ENCODE data around the gene TPM2. TPM values are rescaled to one million over a fixed set of nuclear protein-coding genes. Genes with fewer than 3 reads are reported as not detected.

The TPM2 gene
- polyA plus RNA-seq, 1 of the 3 experiments (the other 2 are of a cell fraction): 620 TPM

DNA sequence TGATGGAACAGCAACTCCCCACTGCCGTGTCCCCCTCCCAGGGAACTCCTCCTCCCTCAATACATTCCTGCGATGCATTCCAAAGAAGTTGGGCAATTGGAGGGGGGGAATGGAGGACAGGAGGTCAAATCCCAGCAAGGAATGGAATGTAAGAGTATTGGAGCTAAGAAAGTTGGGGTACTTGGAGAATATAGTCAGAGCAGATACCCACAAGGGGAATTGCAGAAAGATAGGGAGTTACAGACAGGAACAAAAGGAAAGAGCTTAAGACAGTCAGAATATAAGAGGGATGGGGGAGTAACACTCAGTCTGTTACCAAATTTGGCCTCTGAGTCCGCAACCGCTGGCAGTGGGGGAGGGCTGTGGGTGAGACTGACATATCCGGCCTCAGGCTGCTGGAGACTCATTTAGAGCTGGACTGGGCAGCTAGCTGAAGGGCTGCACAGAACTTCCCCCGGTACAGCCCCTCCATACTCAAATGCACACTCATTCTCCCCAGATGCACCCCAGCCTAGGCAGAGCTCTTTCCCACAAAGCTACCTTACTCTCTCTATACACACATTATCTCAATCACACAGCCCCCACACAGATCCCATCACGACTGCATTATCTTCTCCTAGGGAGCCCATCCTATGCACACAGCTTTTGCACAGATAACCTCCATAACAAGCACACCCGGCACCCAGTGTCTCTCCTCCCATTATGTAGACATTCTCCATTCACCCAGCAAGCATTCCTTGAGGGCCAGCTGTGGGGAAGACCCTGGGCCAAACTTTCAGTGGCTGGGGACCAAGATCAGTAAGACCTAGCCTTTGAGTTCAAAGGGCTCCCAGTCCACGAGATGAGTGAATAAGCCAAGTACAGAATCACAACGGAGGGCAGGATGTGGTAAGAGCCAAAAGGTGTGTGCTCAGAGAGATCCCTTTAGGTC, 38.6 kb upstream of the TPM2 start:
- no peak for DNase-seq
- no peaks in the 10 kb centered on the region for H3K9me2 ChIP-seq
- H3K27me3 ChIP-seq (ENCODE audit: insufficient read depth): no peaks in the 10 kb centered on the region
- H3K36me3 ChIP-seq (replicated peaks in 1 of 2; ENCODE audit: control insufficient read depth in 1 of 2, insufficient read depth in 2 of 2, low read length in 1 of 2): peaks cover 26 to 29% of the 10 kb centered on the region in 2 experiments
- peak overlapping the region; percentile 91 for H3K4me2 ChIP-seq
- H3K4me1 ChIP-seq (ENCODE audit: control insufficient read depth in 1 of 2, insufficient read depth in 2 of 2, low read depth in 1 of 2, low read length in 1 of 2): peaks cover 27 to 41% of the 10 kb centered on the region in 2 experiments
- peaks cover 89% of the 10 kb centered on the region for H3K79me2 ChIP-seq (ENCODE audit: insufficient read depth)
- peaks cover 18% of the 10 kb centered on the region for H4K20me1 ChIP-seq (ENCODE audit: insufficient read depth)
- ChIA-PET POLR2A (interaction anchor here (1.2 to 1.3 kb wide), 2 partner anchors 14 to 28 kb away, joined by 3 read pairs; no protein-coding TSS in a partner anchor), CTCF (interaction anchor here (0.7 to 9.7 kb wide), 18 partner anchors 8 to 154 kb away, joined by 3 to 103 read pairs (median 4); partner anchors contain the start of genes CA9, CCDC107, GBA2 and RGP1)
- 19% methylated on average over 10 of the region's 10 CpGs for WGBS (ENCODE audit: low lambda C conversion rate)
- H3K9me3 ChIP-seq: no peaks in the 10 kb centered on the region
- H3K27ac ChIP-seq (ENCODE audit: low read depth in 2 of 2, low read length in 1 of 2): peak overlapping the region; percentile 68 to 94
- H3K9ac ChIP-seq: peak overlapping the region; percentile 62
- peaks cover 36% of the 10 kb centered on the region for H3F3A ChIP-seq (replicated peaks; ENCODE audit: insufficient read depth)
- H2AFZ ChIP-seq (ENCODE audit: low read depth): no peak overlapping the region
- TF ChIP-seq MEF2A (IDR thresholded peaks at IDR 0.05; ENCODE audit: borderline replicate concordance, low read depth): peak; percentile 69; the same call in 1 of the 2 replicates
- TF ChIP-seq POLR2AphosphoS5 (IDR thresholded peaks at IDR 0.05; ENCODE audit: low read depth, low read length): peak; percentile 74
- peak in 1 of 2 experiments; percentile 46; a peak in 1 of 4 replicates for TF ChIP-seq EP300 (IDR thresholded peaks at IDR 0.05; ENCODE audit: borderline replicate concordance in 1 of 2, low read depth in 1 of 2, low read length in 1 of 2)
- TF ChIP-seq, protein P1, sequence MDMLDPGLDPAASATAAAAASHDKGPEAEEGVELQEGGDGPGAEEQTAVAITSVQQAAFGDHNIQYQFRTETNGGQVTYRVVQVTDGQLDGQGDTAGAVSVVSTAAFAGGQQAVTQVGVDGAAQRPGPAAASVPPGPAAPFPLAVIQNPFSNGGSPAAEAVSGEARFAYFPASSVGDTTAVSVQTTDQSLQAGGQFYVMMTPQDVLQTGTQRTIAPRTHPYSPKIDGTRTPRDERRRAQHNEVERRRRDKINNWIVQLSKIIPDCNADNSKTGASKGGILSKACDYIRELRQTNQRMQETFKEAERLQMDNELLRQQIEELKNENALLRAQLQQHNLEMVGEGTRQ (IDR thresholded peaks at IDR 0.05; ENCODE audit: borderline replicate concordance, low read depth, low read length): no peak
- TF ChIP-seq, protein P2, sequence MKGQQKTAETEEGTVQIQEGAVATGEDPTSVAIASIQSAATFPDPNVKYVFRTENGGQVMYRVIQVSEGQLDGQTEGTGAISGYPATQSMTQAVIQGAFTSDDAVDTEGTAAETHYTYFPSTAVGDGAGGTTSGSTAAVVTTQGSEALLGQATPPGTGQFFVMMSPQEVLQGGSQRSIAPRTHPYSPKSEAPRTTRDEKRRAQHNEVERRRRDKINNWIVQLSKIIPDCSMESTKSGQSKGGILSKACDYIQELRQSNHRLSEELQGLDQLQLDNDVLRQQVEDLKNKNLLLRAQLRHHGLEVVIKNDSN (IDR thresholded peaks at IDR 0.05; ENCODE audit: borderline replicate concordance, low read depth): no peak
- TF ChIP-seq MXI1 (IDR thresholded peaks at IDR 0.05; ENCODE audit: low read depth, low read length): no peak
- TF ChIP-seq RXRA (IDR thresholded peaks at IDR 0.05; ENCODE audit: borderline replicate concordance, low read depth): peak; percentile 69; the same call in 1 of the 2 replicates
- TF ChIP-seq, protein P3, sequence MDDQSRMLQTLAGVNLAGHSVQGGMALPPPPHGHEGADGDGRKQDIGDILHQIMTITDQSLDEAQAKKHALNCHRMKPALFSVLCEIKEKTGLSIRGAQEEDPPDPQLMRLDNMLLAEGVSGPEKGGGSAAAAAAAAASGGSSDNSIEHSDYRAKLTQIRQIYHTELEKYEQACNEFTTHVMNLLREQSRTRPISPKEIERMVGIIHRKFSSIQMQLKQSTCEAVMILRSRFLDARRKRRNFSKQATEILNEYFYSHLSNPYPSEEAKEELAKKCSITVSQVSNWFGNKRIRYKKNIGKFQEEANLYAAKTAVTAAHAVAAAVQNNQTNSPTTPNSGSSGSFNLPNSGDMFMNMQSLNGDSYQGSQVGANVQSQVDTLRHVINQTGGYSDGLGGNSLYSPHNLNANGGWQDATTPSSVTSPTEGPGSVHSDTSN (IDR thresholded peaks at IDR 0.05): peak; percentile 66
- TF ChIP-seq, protein P4, sequence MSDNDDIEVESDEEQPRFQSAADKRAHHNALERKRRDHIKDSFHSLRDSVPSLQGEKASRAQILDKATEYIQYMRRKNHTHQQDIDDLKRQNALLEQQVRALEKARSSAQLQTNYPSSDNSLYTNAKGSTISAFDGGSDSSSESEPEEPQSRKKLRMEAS (IDR thresholded peaks at IDR 0.05; ENCODE audit: low read depth): 0 out of 2 replicates have a peak, but pooled peaks have one; percentile 7
- TF ChIP-seq TAF1 (IDR thresholded peaks at IDR 0.05; ENCODE audit: borderline replicate concordance, low read depth, low read length): peak; percentile 59; the same call in 1 of the 2 replicates
- TF ChIP-seq, protein P5, sequence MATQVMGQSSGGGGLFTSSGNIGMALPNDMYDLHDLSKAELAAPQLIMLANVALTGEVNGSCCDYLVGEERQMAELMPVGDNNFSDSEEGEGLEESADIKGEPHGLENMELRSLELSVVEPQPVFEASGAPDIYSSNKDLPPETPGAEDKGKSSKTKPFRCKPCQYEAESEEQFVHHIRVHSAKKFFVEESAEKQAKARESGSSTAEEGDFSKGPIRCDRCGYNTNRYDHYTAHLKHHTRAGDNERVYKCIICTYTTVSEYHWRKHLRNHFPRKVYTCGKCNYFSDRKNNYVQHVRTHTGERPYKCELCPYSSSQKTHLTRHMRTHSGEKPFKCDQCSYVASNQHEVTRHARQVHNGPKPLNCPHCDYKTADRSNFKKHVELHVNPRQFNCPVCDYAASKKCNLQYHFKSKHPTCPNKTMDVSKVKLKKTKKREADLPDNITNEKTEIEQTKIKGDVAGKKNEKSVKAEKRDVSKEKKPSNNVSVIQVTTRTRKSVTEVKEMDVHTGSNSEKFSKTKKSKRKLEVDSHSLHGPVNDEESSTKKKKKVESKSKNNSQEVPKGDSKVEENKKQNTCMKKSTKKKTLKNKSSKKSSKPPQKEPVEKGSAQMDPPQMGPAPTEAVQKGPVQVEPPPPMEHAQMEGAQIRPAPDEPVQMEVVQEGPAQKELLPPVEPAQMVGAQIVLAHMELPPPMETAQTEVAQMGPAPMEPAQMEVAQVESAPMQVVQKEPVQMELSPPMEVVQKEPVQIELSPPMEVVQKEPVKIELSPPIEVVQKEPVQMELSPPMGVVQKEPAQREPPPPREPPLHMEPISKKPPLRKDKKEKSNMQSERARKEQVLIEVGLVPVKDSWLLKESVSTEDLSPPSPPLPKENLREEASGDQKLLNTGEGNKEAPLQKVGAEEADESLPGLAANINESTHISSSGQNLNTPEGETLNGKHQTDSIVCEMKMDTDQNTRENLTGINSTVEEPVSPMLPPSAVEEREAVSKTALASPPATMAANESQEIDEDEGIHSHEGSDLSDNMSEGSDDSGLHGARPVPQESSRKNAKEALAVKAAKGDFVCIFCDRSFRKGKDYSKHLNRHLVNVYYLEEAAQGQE (IDR thresholded peaks at IDR 0.05; ENCODE audit: low read depth, low read length): 0 out of 2 replicates have a peak, but pooled peaks have one; percentile 43
- no peak; the same call in 1 of the 2 replicates for TF ChIP-seq YY1 (IDR thresholded peaks at IDR 0.05; ENCODE audit: low read depth)
- peak; percentile 5; the same call in 1 of the 2 replicates for TF ChIP-seq JUND (IDR thresholded peaks at IDR 0.05)
- TF ChIP-seq TEAD4 (IDR thresholded peaks at IDR 0.05; ENCODE audit: borderline replicate concordance, insufficient read depth): peak; percentile 80; the same call in 1 of the 2 replicates
- peak overlapping the region; percentile 25 to 96; a peak in 3 of 4 replicates for H3K4me3 ChIP-seq (ENCODE audit: low read depth in 2 of 2, low read length in 1 of 2)

Measured in SK-N-SH (cell line).